Measurements from ENCODE around the gene SPATA24.
"Not testable (repeated sequence)": the region's sequence is repeated elsewhere in the genome, so short reads cannot be mapped to it uniquely, and the experiment has no call there.

Gene SPATA24, protein sequence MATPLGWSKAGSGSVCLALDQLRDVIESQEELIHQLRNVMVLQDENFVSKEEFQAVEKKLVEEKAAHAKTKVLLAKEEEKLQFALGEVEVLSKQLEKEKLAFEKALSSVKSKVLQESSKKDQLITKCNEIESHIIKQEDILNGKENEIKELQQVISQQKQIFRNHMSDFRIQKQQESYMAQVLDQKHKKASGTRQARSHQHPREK

GRCh38 chr5:139403787-139404483 is at the start of gene SPATA24:
TSS of gene SPATA24 (minus strand) at chr5:139404089. CDS start at chr5:139404060, 29 bp downstream.
- peak; percentile 50 for DNase-seq

DNA sequence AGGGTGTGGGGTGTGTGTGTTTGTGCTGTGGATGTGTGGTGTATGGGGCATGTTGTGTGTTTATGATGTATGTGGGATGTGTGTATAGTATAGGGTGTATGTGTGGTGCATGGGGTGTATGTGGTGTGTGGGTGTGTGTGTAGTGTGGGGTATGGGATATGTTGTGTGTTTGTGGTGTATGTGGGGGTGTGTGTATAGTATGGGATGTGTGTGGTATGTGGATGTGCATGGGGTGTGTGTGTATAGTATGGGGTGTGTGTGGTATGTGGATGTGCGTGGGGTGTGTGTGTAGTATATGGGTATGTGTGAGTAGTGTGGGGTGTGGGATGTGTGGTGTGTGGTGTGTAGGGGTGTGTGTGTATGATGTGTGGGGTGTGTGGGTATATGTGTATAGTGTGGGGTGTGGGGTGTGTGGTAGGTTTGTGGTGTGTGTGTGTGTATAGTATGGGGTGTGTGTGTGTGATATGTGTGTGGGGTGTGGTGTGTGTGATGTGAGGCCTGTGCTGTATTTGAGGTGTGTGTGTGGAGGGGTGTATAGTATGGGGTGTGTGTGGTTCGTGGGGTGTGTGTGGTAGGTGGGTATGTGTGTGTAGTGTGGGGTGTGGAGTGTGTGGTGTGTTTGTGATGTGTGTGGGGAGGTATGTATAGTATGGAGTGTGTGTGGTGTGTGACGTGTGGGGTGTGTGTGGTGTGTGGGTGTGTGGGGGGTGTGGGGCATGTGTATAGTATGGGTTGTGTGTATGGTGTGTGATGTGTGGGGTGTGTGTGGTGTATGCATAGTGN is 48.2 kb upstream of the SPATA24 start:
- DNase-seq = no peak

DNA sequence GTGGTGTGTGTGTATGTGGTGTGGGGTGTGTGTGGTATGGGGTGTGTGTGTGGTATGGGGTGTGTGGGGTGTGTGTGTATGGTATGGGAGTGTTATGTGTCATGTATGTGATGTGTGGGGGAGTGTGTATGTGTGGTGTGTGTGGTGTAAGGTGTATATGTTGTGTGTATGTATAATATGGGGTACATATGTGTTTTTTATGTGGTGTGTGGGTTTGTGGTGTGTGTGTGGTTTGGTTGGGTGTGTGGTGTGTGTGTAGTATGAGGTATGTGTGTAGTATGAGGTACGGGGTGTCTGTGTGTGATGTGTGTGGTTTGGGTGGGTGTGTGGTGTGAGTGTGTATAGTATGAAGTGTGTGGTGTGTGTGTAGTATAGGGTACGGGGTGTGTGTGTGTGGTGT is 47.3 kb upstream of the SPATA24 start:
- DNase-seq = no peak

DNA sequence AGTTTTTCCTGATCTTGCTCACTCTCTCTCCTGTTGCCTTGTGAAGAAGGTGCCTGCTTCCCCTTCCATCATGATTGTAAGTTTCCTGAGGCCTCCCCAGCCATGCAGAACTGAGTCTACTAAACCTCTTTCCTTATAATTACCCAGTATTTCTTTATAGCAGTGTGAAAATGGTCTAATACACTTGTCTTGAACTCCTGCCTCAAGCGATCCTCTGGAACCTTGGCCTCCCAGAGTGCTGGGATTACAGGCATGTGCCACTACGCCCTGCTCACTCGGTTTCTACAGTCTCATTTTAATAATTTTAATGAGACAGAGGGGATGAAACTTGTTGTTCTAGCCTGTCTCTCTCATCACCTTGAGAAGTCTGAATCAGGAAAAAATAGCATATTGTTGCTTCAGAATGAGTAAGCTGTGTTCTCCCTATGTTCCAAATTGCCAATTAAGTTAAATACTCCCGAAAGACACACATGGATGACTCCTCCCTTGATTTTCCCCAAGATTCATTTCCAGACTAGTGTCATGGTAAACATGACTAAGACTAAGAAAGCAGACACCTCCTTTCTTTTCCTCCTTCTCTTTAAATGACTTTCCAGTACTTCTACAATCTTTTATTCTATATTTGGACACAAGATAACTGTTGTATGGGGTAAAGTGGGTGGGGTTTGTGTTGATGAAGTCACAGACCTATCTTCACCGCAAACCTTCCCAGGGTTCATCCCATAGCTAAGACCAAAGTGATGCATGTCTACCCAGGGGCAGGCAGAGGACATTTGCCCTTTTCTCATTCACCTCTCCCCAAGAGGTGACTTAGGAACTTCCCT is 43.3 kb upstream of the SPATA24 start:
- DNase-seq = no peak

DNA sequence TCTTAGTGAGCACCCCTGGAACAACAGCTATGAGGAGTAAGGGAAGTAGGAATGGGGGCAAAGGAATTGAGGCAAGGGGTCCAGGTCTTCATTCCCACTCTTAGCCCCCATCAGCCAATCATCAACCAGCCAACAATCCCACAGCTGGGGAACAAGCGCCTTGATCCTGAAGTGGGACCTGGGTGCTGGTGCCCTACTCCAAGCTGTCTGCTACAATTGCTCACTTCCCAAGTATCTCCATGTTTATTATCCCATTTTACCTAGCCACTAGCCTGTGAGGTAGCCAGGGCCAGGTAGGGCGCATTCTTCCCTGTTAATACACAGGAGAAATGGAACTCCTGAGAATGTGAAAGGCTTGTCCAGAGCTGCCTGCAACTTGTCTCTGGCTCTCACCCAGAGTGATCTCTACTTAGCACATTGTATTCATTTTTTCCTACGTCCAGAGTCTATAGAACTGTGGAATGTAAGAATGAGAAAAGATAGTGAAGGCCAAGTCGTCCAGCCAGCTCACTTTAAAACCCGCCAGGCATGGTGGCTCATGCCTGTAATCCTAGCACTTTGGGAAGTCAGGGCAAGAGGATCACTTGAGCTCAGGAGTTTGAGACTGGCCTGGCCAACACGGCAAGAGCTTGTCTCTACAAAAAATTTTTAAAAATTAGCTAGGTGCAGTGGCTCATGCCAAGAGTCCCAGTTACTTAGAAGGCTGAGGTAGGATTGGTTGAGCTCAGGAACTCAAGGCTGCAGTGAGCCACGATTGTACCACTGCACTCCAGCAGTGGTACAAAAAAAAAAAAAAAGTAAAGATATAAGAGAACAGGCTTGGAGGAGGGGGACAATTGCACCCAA is 41.7 kb upstream of the SPATA24 start:
- DNase-seq = no peak

GRCh38 chr5:139443831-139444453 is 40.1 kb upstream of the SPATA24 start:
- DNase-seq = no peak

- not testable (repeated sequence) for DNase-seq
These were observed 36.5 kb upstream of the SPATA24 start for GRCh38 chr5:139440416-139440815.

DNA sequence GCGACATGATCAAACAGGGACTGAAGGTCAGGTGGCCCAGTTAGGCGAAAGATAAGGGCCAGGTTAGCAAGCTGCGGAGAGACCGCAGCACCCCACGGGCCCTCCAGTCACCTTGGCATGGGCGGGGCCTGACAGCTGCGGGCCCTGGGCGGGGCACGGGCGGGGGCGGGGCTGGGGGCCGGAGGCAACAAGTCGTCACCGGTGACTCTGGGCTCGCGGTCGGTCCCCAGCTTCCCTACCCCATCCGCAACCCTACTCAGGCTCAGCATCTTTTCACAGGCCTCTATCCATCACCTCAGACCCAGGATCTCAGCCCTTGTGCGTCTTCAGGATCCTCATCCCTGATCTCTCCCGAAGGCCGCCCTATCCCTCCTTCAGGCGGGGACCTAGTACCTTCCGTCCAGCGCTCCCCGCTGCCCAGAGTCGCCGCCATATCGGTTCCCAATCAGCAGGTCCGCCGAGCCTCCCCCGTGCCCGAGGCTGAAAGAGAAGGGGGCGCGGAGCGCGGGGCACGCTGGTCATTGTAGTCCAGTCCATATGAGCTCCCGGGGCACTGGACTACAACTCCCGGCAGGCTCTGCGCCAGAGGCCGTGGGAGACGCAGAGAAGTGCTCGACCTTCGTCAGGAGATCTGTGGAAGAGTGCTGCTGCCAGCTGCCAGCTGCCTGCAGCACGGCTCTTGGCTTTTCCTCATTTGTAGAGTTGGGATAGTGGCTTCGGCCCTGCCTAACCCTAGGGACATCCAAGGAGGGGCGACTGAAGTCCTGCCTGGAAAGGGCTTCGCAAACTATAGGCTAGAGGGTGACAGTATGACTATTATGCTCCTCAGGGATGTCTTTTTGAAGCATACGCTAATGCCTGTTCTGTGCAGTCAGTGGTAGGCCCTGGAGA is 35.4 kb upstream of the SPATA24 start, which contains the start of gene DNAJC18:
Gene DNAJC18 (minus strand): TSS at position 513 of the 891 bp plus-strand sequence. CDS start 80 bp downstream, at position 433.
- DNase-seq = peak; percentile 83

DNA sequence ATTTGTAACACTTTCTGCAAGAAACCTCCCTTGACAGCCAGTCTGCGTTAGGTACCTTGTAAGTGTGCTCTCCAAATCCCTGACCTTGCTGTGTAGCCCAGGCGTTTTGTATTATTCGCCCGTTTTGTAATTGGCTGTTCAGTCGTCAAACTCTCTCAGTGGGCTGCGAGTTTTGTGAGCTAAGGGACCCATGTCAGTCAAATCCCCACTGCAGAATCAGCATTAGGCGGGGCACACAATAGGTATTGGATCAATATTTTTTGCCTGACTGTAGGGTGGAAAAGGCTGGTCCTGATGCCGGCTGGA is 34.8 kb upstream of the SPATA24 start:
- DNase-seq = no peak

GRCh38 chr5:139435676-139436075 is 31.8 kb upstream of the SPATA24 start:
- no peak for DNase-seq

DNA sequence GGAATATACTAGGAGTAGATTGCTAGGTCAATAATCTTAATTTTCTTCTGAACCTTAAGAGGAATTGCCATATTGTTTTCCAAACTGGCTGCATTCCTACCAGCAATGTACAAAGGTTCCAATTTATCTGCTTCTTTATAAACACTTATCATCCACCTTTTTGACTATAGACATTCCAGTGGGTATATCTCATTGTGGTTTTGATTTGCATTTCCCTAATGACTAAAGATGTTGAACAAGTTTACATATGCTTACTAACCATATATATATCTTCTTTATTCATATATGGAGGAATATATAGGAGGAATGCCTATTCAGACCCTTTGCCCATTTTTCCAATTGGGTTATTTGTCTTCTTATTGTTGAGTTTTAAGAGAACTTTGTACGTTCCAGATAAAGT is 27.8 kb upstream of the SPATA24 start:
- no peak for DNase-seq

DNA sequence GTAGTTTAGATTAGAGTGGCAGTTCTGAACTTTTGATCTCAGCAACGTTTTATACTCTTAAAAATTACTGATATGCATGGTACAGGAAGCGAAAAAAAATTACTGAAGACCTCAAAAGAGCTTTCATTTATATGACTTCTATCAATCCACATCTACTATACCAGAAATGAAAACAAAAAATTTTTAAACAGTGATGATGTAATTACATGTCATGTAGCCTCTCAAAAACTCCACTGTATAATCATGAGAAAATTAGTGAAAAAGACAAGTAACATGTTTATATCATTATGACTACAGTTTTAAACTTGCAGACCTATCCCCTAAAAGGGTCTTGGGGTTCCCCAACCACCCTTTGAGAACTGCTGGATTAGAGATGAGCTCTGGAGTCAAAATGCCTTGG is 26.1 kb upstream of the SPATA24 start:
- no peak for DNase-seq

DNA sequence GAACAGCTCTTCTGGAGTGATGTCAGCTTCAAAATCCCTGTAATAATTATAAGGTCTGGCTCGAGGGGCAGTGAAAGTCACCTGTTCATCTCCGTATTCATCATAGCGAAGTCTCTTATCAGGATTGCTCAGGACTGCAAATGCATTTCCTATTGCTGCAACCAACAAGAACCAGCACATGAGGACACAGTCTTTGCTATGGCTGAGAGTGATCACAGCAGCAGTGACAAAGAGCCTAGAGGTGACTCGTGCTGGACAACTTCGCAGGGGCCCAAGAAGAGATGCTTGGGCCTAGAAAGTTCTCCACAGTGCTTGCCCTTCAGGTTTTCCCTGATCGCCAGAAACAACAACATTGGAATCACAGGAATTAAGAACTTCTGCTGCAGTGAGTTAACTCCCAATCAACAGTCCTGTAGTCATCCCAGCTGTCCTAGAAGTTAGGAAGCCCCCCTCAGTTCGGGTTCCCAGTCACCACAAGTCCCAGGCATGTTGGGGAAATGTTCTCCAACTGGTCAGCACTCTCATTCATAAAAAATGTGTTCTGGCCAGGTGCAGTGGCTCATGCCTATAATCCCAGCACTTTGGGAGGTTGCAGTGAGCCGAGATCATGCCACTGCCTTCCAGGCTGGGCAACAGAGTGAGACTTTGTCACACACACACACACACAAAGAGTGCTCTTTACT is 22.5 kb upstream of the SPATA24 start:
- DNase-seq = no peak

DNA sequence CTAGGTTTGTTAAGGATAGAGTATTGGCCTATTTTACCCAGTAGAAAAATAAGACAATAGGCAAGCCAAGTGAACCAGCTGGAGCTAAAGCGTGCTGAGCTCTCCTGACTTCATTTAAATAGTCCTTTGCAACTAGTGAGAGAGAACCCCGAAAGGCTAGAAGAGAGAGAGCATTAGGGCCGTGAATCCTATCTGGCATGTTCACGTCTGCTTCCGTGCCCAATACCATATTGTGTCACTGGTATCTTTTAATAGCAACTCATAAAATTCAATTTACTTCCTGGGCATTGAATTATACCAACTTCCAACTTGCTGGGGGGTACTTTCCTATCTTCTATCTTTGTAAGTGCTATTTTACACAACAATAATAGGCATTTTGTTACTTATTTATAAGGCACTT is 21.6 kb upstream of the SPATA24 start:
- DNase-seq = no peak

DNA sequence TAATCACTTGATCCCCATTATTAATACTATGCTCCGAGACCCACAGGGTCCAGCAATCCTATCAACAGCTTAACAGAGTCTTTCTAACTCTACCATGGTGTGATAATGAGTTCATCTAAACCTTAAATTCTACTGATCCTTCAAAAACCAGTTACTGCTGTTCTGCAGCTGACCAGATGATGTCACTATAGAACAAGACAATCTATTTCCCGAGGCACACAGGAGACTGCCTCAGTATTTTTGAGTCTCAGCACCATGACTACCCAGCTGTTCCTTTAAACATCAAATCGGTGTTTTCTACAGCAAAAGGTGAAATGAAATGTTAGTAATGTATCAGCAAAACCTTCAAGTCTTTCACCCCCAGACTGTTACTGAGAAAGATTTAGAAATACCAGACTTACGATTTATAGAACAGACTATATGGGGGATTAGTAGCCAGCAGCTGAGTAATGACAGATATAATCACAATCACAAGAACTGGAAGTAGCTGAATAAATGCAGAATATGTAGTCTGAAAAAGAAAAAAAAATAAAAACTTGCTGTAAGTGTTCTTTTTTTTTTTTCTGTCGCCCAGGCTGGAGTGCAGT is 18.5 kb upstream of the SPATA24 start:
- peak; percentile 35 for DNase-seq

DNA sequence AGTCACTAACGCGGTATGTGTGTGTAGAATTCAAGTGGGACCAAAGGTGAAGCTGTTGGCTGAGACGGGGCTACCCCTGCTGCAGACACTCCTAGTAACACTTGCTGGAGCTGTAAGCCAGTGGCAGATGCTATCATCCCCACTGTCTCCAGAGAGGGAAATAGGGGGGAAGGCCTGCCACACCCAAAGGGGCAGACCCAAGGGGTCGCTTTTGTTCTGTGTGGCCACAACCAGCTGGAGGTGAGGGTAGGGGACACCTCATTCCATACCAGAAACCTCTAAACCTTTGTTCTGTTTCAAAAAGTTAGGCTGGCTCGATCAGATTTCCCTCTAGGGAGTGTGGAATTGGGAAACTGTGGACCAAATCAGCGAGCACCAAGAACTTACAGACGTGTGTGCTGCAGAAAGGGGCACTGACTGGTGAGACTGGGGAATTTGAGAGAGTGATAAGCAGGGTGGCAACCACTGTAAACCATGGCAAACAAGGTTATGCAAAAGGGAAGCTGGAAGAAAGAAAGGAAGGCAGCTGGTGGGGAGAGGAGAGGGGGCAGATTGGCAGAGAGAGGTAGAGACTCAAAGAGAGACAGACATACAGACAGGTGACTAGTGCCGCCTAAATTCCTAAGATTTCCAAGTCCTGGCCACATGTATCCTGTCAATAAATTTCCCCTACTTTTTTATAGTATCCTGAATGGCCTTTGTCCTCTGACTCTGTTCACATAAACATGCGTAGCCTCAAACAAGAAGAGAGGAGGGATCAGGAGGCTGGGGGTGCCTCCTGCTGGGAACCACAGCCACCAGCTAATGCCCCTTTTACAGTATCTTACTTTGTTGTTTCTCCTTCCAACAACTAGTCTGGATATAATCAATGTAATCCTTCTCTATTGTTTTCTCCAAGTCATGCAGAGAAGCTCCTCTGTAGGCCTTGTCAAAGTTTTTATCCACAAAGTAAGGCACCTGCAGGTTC is 15.6 kb upstream of the SPATA24 start:
- DNase-seq = no peak

- DNase-seq = no peak
These were observed 14.9 kb upstream of the SPATA24 start for GRCh38 chr5:139418793-139419192.

DNA sequence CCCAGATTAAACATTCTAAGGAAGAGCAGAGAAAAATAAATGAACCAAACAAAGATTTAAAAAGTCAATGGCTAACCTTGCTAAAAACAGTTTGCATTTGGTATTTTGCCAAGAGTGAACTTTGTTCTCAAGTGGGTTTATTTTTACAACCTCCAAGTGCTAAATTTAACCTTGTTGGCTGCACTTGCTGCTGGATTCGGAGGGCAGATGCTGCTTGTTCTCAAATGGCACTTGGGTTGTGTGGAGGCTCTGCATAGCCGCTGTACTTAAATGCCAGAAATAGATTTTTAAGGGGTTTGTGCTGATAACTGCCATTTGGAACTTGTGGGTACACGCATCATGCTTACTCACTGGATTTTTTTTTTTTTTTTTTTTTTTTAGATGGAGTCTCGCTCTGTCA is 13.3 kb upstream of the SPATA24 start:
- DNase-seq = peak; percentile 9
